ENCODE measurements around the gene RAI14.
"Not testable (repeated sequence)": the region's sequence is repeated elsewhere in the genome, so short reads cannot be mapped to it uniquely, and the experiment has no call there.

Gene RAI14

DNA sequence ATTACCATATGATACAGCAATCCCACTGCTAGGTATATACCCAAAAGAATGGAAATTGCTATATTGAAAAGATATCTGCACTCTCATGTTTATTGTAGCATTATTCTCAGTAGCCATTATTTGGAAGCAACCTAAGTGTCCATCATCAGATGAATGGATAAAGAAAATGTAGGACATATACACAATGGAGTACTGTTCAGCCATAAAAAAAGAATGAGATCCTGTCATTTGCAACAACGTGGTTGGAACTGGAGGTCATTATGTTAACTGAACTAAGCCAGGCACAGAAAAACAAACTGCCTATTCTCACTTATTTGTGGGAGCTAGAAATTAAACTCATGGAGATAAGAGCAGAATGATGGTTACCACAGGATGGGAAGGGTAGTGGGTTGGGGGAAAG, 119.8 kb downstream of the RAI14 start:
- no peak for DNase-seq

DNA sequence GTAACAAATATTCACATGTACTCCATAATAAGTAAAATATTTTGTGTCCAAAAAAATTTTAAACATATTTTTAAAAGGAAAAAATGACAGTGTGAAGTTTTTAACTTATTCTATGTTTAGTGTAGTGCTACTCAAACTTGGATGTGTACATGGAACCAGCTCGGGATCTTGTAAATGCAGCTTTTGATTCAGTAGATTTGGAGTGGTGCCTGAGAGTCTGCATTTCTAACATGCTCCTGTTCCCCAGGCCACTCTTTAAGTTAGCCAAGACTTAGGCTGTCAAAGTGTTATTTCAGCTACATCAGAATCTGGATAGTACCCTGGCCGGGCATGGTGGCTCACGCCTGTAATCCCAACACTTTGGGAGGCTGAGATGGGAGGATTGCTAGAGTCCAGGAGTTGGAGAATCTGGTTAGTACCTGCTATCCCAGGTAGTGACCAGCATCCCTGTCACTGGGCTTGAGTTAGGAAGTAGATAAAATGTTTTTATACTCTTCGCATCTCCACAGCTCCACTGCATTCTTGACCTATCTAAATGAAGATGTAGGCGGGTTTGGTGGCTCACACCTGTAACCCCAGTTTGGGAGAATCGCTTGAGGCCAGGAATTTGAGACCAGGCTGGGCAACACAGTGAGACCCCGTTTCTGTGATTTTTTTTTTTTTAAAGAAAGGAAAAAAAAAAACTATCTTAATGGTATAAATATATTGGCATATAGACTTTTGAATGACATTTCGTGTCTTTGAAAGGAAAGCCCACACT, 122.1 kb downstream of the RAI14 start:
- no peak for DNase-seq

DNA sequence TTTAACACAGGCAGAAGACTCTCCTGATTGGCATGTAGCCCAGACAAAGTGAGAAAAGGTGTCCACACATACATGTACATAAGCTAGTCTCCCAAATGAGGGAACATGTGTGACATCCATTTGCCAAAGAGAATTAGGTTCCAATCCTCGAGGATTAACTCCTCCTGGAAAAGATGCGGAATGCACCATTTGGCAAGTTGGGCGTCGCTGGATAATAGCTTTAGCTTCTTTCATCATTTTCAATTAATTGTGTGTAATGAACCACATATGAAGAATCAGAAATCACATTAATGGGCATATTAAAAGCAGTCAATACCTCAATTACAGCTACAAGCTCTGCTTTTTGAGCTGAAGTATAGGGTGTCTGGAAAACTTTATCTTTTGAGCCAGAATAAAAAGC, 127.8 kb downstream of the RAI14 start:
- not testable (repeated sequence) for DNase-seq

DNA sequence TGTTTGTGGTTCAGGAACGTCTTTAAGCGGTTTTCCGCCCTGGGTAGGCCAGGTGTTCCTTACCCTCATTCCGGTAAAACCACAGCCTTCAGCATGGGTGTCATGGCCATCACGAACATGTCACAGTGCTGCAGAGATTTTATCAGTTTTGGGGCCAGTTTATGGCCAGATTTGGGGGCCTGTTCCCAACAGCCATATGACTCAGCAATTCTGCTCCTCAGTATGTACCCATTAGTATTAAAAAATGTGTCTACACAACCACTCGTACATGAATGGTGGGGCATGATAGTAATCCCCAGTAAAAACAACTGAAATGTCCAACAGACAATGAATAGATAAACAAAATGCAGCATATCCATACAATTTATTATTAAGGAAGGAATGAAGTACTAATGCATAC, 130.9 kb downstream of the RAI14 start:
- DNase-seq: no peak

DNA sequence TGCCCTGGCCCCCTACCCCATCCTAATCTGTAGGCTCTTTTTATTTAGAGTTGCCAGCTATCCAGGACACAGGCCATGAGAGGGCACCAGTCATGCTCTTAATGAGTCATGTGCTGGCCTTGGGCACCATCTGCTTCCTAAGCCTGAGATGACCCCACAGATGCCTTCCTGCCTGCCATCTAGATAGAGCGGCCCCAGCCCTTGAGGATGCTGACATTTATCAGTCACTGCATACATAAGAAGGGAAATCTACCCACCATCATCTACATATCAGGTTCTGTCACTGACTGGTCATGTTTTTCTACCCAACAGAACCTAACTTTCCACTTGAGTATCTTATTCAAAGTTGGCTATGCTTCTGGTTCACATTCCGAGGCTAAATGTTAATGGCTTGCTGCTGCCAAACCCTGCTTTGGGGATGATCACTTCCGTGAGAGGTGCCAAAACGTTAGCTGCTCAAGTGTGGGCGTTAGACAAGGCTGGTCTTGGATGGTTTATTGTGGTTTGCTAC, 132.9 kb downstream of the RAI14 start:
- DNase-seq: no peak

DNA sequence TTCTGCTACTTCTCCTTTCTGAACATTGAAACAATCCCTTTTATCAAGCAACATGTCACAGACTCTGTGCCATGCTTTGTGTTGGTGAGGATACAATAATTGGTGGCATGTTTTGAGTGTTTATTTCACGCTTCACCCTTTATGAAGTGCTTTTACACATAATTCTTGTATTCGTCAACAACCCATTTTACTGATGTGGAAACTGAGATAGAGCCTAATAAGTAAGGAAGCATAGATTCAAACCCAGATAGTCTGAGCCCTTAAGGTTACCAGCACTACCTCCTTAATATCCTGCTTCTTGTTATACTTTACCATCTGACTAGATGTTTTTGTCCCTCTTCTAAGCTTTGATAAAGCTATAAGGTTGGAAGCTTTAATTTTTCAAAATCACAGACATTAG, 133.5 kb downstream of the RAI14 start:
- no peak for DNase-seq

DNA sequence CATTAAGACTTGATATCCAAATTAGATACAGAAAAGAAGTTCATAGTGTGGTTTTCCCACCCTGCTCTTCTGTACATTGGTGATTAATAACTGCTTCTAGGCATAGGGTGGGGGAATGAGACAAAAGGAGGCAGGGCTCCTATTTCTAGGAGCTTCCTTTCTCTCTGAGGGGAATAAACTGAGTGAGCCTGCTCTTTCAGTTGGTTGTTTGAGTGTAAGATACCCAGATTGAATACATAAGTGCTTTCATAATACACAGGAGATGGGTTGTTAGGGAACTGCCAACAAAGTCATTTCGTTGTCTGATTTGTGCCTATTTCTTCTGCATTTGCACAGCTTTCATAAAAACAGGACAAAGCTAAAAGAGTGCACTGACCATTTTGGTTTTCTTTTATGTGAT, 133.9 kb downstream of the RAI14 start:
- no peak for DNase-seq

DNA sequence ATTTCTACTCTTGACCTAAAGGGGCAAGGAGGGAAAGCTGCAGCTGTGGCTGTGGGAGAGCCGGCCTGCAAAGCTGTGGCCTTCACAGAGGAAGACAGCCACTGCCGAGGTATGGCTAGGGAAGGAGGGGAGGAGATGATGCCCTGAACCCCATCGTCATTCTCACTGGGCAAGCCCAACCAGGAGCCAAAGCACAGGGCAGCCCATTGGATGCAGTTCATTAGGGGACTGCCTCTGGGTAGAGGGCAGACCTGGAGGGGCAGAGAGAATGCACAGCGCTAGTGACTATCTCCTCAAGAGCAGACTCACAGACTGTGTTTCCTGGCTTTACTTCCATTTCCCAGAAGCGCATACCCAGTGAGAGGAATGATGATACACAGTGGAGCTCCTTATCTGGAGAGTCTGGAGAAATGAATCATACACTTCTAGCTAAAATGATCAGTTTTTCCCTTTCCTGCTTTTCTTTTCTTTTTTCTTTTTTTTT, 135.7 kb downstream of the RAI14 start:
- DNase-seq: no peak

DNA sequence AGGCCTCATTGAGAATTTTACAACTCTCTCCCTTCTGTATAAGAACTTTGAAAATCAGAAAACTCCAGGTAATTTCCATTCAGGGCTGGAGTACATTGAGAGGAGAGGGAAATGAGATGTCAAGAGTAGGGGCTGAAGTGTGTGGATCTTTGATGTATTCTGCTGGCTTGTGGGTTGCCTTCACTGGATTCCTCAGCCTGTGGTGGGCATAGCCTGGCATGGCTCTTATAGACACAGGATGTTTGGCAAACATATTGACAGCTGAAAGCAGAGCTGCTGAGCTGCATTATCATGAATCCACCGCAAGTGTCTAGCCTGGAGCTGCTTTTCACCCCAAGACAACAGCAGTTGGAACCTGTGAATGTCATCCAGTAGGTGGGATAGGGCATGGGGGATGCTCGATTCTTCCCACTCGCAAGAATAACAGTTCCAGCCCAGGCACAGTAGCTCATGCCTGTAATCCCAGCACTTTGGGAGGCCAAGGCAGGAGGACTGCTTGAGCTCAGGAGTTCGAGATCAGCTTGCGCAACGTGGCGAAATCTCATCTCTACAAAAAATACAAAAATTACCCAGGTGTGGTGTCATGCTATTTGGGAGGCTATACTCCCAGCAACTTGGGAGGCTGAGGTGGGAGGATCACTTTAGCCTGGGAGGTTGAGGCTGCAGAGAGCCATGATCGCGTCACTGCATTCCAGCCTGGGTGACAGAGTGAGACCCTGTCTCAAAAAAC, 146.9 kb downstream of the RAI14 start:
- DNase-seq: no peak

DNA sequence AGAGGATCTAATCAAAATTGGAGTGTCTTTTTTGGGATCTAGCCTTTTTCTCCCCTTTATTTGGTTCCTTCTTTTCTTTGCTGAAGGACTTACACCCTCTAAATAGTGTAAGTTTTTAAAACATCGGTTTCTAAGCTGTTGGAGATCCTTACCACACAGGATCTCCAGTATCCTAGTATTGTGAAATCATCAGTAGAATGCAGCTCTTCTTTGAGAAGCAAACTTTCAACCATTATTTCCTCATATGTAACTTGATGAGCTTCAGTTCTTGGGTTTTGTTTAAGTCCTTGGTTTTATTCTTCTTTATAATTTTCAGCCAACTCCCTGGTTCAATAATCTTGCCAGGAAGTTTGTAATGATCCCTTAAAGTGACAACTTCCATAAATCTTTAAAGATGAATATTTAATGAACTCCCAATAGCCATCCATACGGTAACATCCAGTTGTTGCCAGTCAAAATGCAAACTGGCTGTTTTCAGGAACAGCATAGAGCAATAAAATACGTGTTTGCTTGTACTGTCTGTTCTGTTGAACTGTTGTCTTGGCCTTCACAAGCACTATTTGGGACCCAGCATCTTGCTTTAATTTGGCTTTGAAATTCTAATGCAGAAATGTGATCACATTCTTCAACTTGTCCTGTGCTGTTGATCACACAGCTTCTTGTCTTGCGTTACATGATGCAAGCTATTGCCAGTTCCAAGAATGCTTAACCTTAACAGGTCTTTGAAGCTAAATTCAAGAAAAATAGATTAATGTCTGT, 148.0 kb downstream of the RAI14 start:
- DNase-seq: no peak

DNA sequence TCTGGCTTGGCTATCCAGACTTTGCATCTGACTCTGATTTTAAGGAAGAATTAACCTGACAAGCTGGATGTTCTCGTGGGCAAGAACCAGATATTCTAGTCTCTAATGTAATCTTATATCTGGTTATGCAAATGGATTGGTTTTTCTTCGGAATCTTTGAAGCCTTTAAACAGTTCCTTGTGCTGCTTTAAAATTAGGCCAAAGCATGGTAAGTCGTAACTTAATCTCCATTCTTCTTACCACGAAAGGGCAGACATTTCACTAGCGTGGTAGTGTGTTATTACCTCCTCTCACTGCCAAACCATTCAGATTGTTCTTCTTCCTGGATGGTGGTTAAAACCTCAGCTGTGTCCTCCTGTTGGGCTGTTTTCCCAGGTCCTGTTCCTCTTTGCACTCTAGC, 148.8 kb downstream of the RAI14 start:
- no peak for DNase-seq

DNA sequence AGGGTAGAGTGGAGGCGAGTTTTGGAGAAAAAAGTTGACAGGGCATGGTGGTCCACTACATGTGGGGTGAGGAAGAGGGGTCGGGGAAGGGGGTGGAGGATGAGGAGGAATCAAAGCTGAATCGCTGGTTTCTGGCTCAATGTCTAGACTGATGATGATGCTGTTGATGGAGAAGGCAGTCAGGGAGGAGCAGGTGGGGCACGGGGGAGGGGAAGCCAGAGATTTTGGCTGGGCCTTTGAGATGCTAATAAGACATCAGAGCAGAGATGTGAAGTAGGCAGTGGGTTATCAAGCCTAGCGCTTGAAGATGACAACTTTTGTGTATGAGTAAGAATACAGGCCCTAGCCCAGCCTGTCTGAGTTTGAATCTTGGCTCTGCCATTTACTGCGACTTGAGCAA, 150.4 kb downstream of the RAI14 start:
- DNase-seq: no peak

DNA sequence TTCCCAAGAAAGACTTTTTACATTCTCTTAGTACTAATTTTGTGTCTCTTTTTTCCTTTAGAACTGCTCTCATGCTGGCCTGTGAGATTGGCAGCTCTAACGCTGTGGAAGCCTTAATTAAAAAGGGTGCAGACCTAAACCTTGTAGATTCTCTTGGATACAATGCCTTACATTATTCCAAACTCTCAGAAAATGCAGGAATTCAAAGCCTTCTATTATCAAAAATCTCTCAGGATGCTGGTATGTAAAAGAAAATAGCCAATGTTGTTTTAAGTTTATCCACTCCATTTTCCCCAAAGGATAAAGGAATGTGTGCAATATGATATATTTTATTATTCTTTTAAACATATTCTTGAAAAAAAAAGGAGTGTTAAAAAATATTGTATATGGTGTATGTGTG, 155.6 kb downstream of the RAI14 start:
- DNase-seq: no peak

DNA sequence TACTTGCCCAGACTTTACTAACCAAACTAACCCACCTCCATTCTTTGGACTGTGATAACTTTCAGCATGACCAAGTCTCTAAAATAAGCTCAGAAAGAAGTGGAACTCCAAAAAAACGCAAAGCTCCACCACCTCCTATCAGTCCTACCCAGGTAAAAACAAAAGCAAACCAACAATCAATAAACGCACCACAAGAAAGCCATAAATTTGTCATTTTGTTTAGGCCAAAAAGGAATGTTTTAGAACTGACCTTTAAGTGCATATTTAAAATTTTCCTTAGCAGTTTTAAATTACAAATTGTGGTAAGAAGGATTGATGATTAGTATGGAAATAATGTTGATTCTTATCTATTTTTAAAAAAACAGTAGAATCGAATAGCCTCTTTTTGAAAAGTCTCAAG, 157.4 kb downstream of the RAI14 start:
- DNase-seq: no peak

DNA sequence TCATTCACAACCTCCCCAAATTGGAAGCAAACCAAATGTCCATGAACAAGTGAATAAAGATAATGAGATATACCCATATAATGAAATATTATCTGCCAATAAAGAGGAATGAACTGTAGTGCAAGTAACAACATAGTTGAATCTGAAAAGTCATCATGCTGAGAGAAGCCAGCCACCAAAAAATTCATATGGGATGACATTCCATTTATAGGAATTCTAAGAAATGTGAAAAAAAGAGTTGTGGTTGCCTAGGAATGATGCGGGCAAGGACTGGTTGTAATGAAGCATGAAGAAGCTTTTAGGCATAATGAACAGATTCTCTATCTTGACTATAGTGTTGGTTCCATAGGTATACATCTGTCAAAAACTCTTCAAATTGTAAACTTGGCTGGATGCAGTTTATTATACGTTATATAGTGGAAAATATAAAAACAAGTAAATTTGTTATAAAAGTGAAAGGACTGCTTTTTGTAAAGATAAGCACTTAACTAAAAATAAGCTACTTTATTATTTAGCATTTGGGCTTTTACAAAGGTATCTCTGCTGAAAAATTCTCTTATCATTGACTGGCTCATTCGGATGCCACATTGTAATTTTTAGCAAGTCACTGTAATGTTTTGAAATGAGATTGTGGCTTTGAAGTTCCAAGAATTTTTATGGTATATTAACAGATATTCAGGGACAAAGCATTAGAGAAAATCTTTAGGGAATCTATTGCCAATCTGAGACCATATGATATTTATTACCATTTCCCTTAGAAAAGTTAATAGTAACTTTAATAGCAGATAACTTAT, 161.6 kb downstream of the RAI14 start:
- DNase-seq: no peak

DNA sequence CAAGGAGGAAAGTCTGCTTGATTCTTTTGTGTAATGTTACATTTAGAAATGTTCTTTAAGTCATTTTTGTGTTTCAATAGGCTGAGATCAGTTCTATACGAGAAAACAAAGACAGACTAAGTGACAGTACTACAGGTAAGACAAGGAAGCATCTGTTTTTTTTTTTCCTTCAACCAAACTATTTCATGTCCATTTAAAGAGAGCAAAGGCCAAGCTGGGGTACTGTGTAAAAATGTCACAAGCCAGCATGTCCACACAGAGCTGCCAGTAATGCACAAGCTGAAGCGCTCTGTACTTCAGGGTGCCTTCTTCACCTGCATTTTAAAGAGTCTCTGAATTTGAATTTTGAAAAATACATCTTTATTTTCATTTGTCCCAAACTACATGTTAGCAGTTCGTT, 162.6 kb downstream of the RAI14 start:
- DNase-seq: no peak

DNA sequence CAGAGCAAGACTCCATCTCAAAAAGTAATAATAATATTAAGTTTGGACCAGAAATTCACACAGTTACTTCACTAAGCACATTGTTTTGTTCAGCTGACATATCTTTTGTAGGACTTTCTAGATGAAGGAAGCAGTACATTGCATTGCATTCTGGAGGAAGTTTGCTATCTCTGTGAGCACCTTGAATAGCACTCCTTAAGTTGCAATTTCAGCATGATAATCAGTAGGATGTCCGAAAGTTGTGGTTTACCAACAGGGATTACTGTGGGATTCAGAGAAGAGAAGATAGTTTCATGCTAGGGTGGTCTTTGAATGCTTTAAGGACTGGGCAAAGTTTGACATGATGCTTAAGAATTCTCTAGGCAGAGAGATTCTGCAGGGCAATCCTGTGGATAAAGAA, 164.5 kb downstream of the RAI14 start:
- DNase-seq: no peak

DNA sequence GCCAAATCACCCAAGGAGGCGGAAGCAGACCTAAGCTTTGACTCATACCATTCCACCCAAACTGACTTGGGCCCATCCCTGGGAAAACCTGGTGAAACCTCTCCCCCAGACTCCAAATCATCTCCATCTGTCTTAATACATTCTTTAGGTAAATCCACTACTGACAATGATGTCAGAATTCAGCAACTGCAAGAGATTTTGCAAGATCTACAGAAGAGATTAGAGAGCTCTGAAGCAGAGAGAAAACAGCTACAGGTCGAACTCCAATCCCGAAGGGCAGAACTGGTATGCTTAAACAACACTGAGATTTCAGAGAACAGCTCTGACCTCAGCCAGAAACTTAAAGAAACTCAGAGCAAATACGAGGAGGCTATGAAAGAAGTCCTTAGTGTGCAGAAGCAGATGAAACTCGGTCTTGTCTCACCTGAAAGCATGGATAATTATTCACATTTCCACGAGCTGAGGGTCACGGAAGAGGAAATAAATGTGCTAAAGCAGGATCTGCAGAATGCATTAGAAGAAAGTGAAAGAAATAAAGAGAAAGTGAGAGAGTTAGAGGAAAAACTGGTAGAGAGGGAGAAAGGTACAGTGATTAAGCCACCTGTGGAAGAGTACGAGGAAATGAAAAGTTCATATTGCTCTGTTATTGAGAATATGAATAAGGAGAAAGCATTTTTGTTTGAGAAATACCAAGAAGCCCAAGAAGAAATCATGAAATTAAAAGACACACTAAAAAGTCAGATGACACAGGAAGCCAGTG, 167.0 kb downstream of the RAI14 start:
- DNase-seq: no peak

DNA sequence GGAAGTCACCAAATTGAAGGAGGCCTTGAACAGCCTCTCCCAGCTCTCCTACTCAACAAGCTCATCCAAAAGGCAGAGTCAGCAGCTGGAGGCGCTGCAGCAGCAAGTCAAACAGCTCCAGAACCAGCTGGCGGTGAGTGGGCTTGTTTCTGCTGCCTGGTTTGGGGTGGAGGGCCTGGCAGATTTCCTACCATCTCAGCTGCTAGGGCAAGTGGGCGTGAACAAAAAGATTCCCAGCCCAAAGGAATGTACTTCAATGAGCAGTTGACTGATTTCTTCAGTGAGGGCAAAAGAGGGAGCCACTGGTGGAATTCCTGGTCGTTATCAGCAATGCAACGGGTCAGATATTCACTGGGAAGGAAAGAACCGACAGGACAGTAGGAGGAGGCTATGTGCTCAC, 170.2 kb downstream of the RAI14 start:
- no peak for DNase-seq

DNA sequence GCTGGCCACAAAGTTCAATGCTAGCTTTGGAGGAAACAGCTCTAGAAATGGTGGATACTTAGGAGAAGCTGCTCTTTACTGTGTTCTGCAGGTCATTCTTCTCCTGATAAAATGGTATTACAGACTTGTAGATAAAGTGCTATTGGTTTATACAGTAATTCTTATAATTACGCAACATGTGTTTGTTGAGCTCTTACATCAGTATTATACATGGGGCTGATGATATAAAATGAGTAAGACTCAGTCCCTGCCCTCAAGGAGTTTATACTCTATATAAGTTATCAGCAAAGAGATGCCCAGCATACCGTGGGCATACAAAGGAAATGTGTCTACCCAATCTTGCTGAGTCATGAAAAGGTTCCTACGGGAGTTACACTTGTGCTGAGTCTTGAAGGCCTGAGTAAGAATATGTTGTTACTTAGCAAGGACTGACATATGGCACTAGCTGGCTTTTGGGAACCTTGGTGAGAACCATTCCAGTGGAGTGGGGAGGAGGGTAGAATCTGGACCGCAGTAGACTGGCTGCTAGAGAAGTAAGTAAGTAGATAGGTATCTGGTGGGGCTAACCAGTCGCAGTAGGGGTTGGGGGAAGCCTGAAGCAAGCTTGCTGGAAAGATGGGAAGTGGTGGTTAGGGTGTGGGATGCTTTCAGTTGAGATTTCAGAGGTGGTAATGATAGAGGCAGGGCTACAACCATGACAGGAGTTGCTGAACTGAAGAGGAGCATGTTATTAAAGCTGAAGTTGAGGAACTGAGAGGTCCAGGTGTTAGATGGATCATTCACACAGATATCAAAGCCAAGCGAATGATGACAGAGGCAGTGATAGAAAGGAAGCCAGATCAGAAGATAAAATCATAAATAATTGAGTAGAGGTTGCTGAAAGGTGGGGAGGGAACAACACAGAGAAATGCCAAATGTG, 171.7 kb downstream of the RAI14 start:
- DNase-seq: no peak

DNA sequence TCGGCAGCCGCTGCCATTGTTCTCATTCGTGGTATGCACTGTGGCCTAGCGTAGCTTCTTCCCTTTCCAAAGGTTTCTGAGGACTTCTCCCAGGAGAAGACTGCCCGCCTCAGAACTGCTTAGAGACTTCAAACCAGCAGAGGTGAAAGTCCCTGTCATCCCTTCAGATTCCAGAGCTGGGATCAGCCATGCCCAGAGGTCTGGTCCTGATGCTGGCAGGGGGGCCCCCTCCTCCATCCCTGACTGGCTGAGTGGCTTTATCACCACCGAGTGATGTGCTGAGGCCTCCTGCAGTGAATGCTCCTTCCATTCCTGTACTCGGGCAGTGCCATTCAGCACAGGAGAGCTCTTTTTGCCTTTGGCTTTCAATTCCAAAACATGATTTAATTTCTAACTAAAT, 174.7 kb downstream of the RAI14 start:
- DNase-seq: not testable (repeated sequence)

All from inflammatory macrophage (primary cell).